ENCODE data around the gene PRKG1.

The PRKG1 gene

GRCh38 chr10:51815723-51816122 lies 741.4 kb downstream of the PRKG1 start:
- Histone ChIP-seq H3K36me3 (ENCODE audit: control insufficient read depth in 1 of 2, insufficient read depth in 2 of 2, low read length in 2 of 2) (no peaks in the 10 kb centered on the region), H3K4me1 (ENCODE audit: control insufficient read depth in 1 of 2, insufficient read depth in 2 of 2, low read length in 2 of 2) (no peaks in the 10 kb centered on the region), H2BK5ac (ENCODE audit: low read depth, low read length, poor library complexity) (no peak overlapping the region), H3K4ac (ENCODE audit: low read depth, low read length) (no peak overlapping the region), H3K4me3 (ENCODE audit: low read depth, low read length) (no peak overlapping the region), H3K4me2 (ENCODE audit: low read length) (no peak overlapping the region), H3K27me3 (ENCODE audit: insufficient read depth, low read length) (no peaks in the 10 kb centered on the region), H3K23ac (ENCODE audit: low read length) (no peak overlapping the region), H2BK120ac (ENCODE audit: insufficient read depth, low read length, poor library complexity) (no peak overlapping the region), H4K12ac (ENCODE audit: low read depth, low read length) (no peak overlapping the region), H3K14ac (ENCODE audit: low read length) (no peak overlapping the region), H3K79me1 (ENCODE audit: low read length) (no peaks in the 10 kb centered on the region), H2BK12ac (ENCODE audit: low read length) (no peak overlapping the region), H4K8ac (ENCODE audit: low read depth, low read length) (no peak overlapping the region), H3K9ac (ENCODE audit: low read length) (no peak overlapping the region), H2AK5ac (ENCODE audit: low read length) (no peak overlapping the region), H2AFZ (ENCODE audit: insufficient read depth, low read length, poor library complexity) (no peak overlapping the region), H3K79me2 (ENCODE audit: control insufficient read depth, insufficient read depth, low read length, poor library complexity) (no peaks in the 10 kb centered on the region), H3K9me3 (ENCODE audit: insufficient read depth, low read depth, low read length) (no peaks in the 10 kb centered on the region), H3K27ac (ENCODE audit: low read depth, low read length) (no peak overlapping the region), H4K91ac (ENCODE audit: low read depth, low read length) (no peak overlapping the region), H3K18ac (ENCODE audit: low read length) (no peak overlapping the region)
- no peak for DNase-seq
- WGBS (ENCODE audit: extremely low coverage, insufficient coverage, insufficient read length): no CpG with 5 or more reads among the region's 2 CpGs

DNA sequence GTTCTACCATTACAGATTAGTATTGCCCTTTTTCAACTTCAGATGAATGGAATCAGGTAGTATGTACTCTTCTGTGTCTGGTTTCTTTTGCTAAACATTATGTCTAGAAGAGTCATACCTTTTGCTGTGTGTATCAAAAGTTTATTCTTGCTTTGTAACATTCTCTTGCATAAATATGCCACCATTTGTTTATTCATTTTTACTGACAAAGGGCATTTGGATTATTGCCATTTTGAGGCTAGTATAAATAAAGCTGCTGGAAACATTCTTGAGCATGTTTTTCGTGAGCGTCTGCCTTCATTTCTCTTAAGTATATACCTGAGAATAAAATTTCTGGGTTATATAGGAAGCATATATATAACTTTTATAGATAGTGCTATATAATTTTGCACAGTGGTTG lies 746.8 kb downstream of the PRKG1 start:
- Histone ChIP-seq H3K23ac (ENCODE audit: low read length) (no peak overlapping the region), H3K4ac (ENCODE audit: low read depth, low read length) (no peak overlapping the region), H3K79me2 (ENCODE audit: control insufficient read depth, insufficient read depth, low read length, poor library complexity) (no peaks in the 10 kb centered on the region), H4K91ac (ENCODE audit: low read depth, low read length) (no peak overlapping the region), H2AK5ac (ENCODE audit: low read length) (no peak overlapping the region), H3K36me3 (ENCODE audit: control insufficient read depth in 1 of 2, insufficient read depth in 2 of 2, low read length in 2 of 2) (no peaks in the 10 kb centered on the region), H3K79me1 (ENCODE audit: low read length) (no peaks in the 10 kb centered on the region), H2AFZ (ENCODE audit: insufficient read depth, low read length, poor library complexity) (no peak overlapping the region), H3K4me3 (ENCODE audit: low read depth, low read length) (no peak overlapping the region), H3K9me3 (ENCODE audit: insufficient read depth, low read depth, low read length) (no peaks in the 10 kb centered on the region), H3K4me2 (ENCODE audit: low read length) (no peak overlapping the region), H3K27me3 (ENCODE audit: insufficient read depth, low read length) (no peaks in the 10 kb centered on the region), H2BK12ac (ENCODE audit: low read length) (no peak overlapping the region), H3K27ac (ENCODE audit: low read depth, low read length) (no peak overlapping the region), H4K8ac (ENCODE audit: low read depth, low read length) (no peak overlapping the region), H3K9ac (ENCODE audit: low read length) (no peak overlapping the region), H3K18ac (ENCODE audit: low read length) (no peak overlapping the region), H4K12ac (ENCODE audit: low read depth, low read length) (no peak overlapping the region), H2BK5ac (ENCODE audit: low read depth, low read length, poor library complexity) (no peak overlapping the region), H2BK120ac (ENCODE audit: insufficient read depth, low read length, poor library complexity) (no peak overlapping the region), H3K4me1 (ENCODE audit: control insufficient read depth in 1 of 2, insufficient read depth in 2 of 2, low read length in 2 of 2) (no peaks in the 10 kb centered on the region), H3K14ac (ENCODE audit: low read length) (no peak overlapping the region)
- no CpG with 5 or more reads among the region's 2 CpGs for WGBS (ENCODE audit: extremely low coverage, insufficient coverage, insufficient read length)
- no peak for DNase-seq

DNA sequence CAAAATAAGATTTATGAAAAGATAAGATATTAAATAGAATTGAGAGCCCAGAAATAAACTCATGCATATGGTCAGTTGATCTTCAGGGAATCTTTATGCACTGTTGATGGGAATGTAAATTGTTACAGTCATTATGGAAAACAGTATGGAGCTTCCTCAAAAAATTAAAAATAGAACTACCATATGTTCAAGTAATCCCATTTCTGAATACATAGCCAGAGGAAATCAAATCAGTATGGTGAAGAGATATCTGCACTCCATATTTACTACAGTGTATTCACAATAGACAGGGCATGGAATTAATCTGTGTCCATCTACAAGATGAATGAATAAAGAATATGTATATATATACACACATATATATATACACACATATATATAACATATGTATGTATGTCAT lies 747.5 kb downstream of the PRKG1 start:
- H4K12ac ChIP-seq (ENCODE audit: low read depth, low read length): no peak overlapping the region
- no peaks in the 10 kb centered on the region for H3K4me1 ChIP-seq (ENCODE audit: control insufficient read depth in 1 of 2, insufficient read depth in 2 of 2, low read length in 2 of 2)
- H3K18ac ChIP-seq (ENCODE audit: low read length): no peak overlapping the region
- no peak overlapping the region for H2BK120ac ChIP-seq (ENCODE audit: insufficient read depth, low read length, poor library complexity)
- no peak overlapping the region for H3K4ac ChIP-seq (ENCODE audit: low read depth, low read length)
- H2AK5ac ChIP-seq (ENCODE audit: low read length): no peak overlapping the region
- no peak overlapping the region for H3K4me3 ChIP-seq (ENCODE audit: low read depth, low read length)
- no peak overlapping the region for H2BK5ac ChIP-seq (ENCODE audit: low read depth, low read length, poor library complexity)
- H3K4me2 ChIP-seq (ENCODE audit: low read length): no peak overlapping the region
- DNase-seq: no peak
- no peak overlapping the region for H3K23ac ChIP-seq (ENCODE audit: low read length)
- no peak overlapping the region for H2BK12ac ChIP-seq (ENCODE audit: low read length)
- no peaks in the 10 kb centered on the region for H3K27me3 ChIP-seq (ENCODE audit: insufficient read depth, low read length)
- no peak overlapping the region for H4K8ac ChIP-seq (ENCODE audit: low read depth, low read length)
- H3K27ac ChIP-seq (ENCODE audit: low read depth, low read length): no peak overlapping the region
- no peaks in the 10 kb centered on the region for H3K9me3 ChIP-seq (ENCODE audit: insufficient read depth, low read depth, low read length)
- H3K9ac ChIP-seq (ENCODE audit: low read length): no peak overlapping the region
- no peaks in the 10 kb centered on the region for H3K79me1 ChIP-seq (ENCODE audit: low read length)
- H2AFZ ChIP-seq (ENCODE audit: insufficient read depth, low read length, poor library complexity): no peak overlapping the region
- no peaks in the 10 kb centered on the region for H3K36me3 ChIP-seq (ENCODE audit: control insufficient read depth in 1 of 2, insufficient read depth in 2 of 2, low read length in 2 of 2)
- no peak overlapping the region for H4K91ac ChIP-seq (ENCODE audit: low read depth, low read length)
- H3K14ac ChIP-seq (ENCODE audit: low read length): no peak overlapping the region
- no peaks in the 10 kb centered on the region for H3K79me2 ChIP-seq (ENCODE audit: control insufficient read depth, insufficient read depth, low read length, poor library complexity)

DNA sequence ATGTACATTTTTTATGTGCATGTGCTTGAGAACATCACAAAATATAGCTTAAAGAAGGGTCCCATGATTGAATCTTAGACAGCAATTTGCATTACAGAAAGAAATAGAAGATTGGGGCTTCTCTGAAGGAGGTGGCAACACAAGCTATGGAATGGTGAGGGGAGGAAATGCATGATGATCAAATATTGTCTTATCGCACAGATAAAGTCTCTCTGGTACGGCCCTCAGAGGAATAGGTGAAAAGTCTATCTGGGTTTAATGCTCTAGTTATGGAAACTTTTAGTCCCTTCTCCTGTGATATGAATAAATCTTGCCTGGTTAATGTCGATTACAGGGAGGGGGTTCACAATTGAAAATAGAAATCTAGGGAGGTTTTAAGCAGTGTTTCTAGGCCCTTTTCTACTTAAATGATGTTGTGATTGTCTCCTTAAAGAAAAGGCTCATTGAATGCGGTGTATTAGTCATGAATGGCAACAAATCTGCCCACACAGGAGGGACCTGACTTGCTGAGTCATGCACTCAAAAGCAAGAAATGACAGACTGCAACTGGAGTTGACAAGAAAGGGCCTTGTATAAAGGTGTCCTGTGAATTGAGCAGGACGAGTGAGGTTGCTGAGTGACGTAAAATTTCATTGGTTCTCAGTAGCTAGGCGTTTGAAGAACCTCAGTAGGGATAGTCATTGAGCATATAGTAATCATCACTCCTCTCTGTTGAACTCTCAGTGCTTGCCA lies 758.5 kb downstream of the PRKG1 start:
- H3K79me2 ChIP-seq (ENCODE audit: control insufficient read depth, insufficient read depth, low read length, poor library complexity): no peaks in the 10 kb centered on the region
- H3K4me3 ChIP-seq (ENCODE audit: low read depth, low read length): no peak overlapping the region
- H3K4me1 ChIP-seq (ENCODE audit: control insufficient read depth in 1 of 2, insufficient read depth in 2 of 2, low read length in 2 of 2): no peaks in the 10 kb centered on the region
- H3K9me3 ChIP-seq (ENCODE audit: insufficient read depth, low read depth, low read length): no peaks in the 10 kb centered on the region
- H3K79me1 ChIP-seq (ENCODE audit: low read length): no peaks in the 10 kb centered on the region
- H2BK12ac ChIP-seq (ENCODE audit: low read length): no peak overlapping the region
- H3K9ac ChIP-seq (ENCODE audit: low read length): no peak overlapping the region
- H4K8ac ChIP-seq (ENCODE audit: low read depth, low read length): no peak overlapping the region
- no peak overlapping the region for H2AFZ ChIP-seq (ENCODE audit: insufficient read depth, low read length, poor library complexity)
- H2BK120ac ChIP-seq (ENCODE audit: insufficient read depth, low read length, poor library complexity): no peak overlapping the region
- H3K36me3 ChIP-seq (ENCODE audit: control insufficient read depth in 1 of 2, insufficient read depth in 2 of 2, low read length in 2 of 2): no peaks in the 10 kb centered on the region
- no CpG with 5 or more reads among the region's 7 CpGs for WGBS (ENCODE audit: extremely low coverage, insufficient coverage, insufficient read length)
- H3K18ac ChIP-seq (ENCODE audit: low read length): no peak overlapping the region
- H3K4me2 ChIP-seq (ENCODE audit: low read length): no peak overlapping the region
- no peak overlapping the region for H3K27ac ChIP-seq (ENCODE audit: low read depth, low read length)
- no peak overlapping the region for H2BK5ac ChIP-seq (ENCODE audit: low read depth, low read length, poor library complexity)
- no peak overlapping the region for H3K4ac ChIP-seq (ENCODE audit: low read depth, low read length)
- no peak overlapping the region for H4K12ac ChIP-seq (ENCODE audit: low read depth, low read length)
- H3K23ac ChIP-seq (ENCODE audit: low read length): no peak overlapping the region
- H3K27me3 ChIP-seq (ENCODE audit: insufficient read depth, low read length): no peaks in the 10 kb centered on the region
- peak; percentile 27 to 40 for DNase-seq
- H2AK5ac ChIP-seq (ENCODE audit: low read length): no peak overlapping the region
- H4K91ac ChIP-seq (ENCODE audit: low read depth, low read length): no peak overlapping the region
- H3K14ac ChIP-seq (ENCODE audit: low read length): no peak overlapping the region

All from trophoblast cell (in vitro differentiated cells and primary cell).